B cell (primary cell): ENCODE measurements around the gene RAB7B.

ENCODE experiments used
- CTCF ChIP-seq: fragments of 200-600 bp; IDR thresholded peaks from one replicate; pipeline ENCODE4 v1.8.0; 2022; ENCODE audit warnings: antibody characterized with exemption, mild to moderate bottlenecking
- EZH2 ChIP-seq: IDR thresholded peaks from 2 replicates; pipeline ENCODE4 v1.6.1; 2012; ENCODE audit warnings: borderline replicate concordance, low read depth, mild to moderate bottlenecking, moderate library complexity, low read length; ENCODE audit not compliant: insufficient read depth, poor library complexity, severe bottlenecking

GRCh38 chr1:205977402-205978014 is 25.7 kb downstream of the RAB7B start:
- TF ChIP-seq CTCF (peak; percentile 96), EZH2 (no peak)
